GDM1 (cell line): ENCODE data around the gene ID2.

Experiments used
- DNase-seq: peaks from one replicate; lab custom pipeline; 2025; lab: John Stamatoyannopoulos, UW

Gene ID2, protein sequence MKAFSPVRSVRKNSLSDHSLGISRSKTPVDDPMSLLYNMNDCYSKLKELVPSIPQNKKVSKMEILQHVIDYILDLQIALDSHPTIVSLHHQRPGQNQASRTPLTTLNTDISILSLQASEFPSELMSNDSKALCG

DNA sequence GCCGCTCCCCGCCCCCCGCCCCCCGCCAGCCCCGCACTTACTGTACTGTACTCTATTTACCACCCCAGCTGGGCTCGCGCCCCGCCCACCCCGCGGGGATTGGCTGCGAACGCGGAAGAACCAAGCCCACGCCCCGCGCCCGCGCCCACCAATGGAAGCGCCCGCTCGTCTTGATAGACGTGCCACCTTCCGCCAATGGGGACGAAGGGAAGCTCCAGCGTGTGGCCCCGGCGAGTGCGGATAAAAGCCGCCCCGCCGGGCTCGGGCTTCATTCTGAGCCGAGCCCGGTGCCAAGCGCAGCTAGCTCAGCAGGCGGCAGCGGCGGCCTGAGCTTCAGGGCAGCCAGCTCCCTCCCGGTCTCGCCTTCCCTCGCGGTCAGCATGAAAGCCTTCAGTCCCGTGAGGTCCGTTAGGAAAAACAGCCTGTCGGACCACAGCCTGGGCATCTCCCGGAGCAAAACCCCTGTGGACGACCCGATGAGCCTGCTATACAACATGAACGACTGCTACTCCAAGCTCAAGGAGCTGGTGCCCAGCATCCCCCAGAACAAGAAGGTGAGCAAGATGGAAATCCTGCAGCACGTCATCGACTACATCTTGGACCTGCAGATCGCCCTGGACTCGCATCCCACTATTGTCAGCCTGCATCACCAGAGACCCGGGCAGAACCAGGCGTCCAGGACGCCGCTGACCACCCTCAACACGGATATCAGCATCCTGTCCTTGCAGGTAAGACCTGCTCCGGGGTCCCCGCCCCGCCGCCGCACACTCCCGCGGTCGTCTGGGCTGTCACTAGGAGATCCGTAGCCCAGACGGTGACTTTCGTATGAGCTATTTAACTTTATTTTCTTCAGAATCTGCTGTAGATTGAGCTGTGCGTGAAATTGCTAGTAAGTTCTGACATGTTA is at the start of gene ID2:
Gene ID2 (plus strand): TSS at position 271 of the 907 bp plus-strand sequence. CDS start 110 bp downstream, at position 381.
- peak; percentile 97 for DNase-seq

DNA sequence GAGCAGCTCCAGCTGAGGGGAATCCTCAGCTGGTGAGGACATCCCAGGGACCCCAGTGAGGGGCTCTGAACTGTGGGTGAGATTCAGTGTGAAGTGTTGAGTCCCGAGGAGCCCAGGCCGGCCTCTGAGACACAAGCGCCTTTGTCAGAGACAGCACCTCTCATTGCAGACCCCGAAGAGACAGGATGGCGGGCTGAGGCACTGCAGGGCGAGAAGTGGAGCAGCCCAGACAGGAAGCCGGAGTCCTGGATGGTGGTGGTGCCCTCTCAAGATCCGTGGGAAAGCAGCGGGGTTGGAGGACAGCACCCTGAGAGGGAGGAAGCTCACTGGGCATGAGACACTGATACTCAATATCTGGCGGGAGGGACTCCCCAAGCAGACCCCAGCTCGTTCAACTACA is 49.1 kb upstream of the ID2 start:
- no peak for DNase-seq

- no peak for DNase-seq
Observed at GRCh38 chr2:8633186-8633734, 48.6 kb upstream of the ID2 start.

DNA sequence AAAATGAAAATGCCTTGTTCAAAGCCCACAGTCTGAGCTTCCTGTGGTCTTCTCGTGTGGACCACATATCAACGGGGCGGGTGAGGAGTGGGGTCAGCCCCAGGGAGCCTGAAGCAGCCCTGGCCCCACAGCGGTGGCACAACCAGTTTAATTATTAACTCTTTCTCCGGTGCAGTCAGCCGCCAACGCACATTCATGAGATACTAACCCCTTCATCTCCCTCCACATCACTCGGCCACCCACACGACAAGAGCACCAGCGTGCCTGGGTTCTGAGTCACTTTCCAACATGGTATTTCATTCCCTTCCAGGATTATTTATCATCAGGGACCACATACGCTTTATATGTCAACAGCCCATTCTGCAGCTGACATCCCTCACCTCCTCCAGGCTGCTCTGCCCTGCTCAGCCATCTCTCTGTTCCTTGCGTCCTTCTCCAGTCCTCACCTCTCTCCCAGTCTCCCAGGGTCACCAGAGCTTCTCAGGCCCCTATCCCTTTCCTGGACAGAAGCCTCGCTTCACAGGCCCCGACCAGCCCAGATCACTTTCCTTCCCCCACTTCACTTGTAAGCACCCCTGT is 48.0 kb upstream of the ID2 start:
- DNase-seq, result no peak

GRCh38 chr2:8634466-8635172 is 47.2 kb upstream of the ID2 start:
- DNase-seq, result no peak

DNA sequence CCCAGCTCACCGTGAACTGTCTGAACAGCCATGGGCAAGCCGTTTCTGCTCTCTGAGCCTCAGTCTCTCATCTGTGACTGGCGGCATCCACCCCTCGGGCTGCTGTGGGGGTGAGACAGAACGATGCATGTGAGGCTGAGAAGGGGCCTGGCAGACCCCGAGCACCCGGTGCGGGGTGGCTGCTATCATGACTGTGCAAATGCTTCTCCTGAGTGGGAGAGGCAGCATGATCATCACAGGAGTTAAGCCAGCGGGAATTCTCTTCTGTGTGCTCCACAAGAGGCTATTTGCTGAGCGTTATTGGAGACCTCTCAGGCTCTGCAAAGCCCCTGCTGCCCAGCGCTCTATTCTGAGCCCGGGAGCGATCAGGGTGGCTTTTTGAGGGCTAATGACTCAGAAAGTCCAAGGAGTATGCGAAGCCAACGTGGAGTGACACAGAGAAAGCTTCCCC is 45.8 kb upstream of the ID2 start:
- no peak for DNase-seq

DNA sequence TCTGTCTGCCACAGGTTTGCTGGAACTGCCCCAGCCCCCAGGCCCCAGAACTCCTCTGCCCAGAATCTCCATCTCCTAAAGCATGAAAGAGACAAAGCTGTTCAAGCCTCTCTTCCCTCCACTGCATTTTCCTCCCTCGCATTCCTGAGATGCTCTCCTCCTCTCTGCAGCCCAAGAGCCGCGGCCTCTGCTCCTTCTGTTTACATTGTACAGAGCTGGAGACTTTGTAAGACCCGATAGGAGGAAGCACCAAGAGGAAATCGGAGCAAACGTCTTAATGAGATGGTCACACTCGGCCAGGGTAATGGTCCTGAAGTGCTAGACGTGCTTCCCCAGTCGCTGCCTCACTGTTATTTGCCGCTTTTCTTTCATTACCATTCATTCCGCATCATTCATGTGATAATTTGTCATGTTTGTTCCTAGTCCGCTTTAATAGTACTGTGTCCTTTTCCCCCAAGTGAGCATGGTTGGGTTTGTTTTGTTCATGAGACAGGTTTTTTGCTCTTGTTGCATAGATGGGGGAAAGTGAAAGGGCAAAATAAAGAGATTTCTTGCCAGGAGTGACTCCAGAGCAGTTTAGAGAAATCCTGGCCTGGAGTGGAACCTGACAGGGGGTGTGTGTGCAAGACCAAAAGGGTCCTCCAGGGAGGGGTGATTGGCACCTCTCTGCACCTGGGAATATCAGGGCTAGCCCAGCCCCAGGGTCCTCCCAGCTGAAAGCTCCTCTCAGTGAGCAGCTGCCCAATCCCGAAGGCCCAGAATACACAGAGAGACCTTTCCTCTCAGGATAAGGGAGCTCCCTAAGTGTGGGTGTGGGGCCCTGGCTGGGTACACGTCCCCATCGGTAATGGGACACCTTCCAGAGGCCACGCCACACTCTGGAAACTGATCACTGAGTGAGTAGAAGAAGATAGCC is 44.9 kb upstream of the ID2 start:
- no peak for DNase-seq

DNA sequence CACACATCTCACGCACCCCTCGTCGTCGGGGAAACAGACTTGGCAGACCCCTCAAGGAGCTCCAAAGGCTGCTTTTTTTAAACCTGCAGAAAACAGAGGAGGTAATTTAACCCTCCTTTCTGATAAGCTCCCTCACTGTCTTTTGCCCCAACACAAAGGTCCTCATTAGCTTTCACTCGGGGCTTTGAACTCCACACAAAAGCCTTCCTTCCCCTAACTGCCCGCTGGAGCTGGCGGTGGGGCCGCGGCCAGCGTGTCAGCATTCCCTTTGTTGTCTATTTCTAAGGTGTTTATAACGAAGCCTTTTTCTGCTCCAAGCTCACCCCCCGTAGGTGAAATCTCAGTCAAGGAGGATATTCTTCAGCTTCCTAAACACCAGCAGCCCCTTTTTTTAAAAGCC is 43.5 kb upstream of the ID2 start:
- DNase-seq, result no peak

DNA sequence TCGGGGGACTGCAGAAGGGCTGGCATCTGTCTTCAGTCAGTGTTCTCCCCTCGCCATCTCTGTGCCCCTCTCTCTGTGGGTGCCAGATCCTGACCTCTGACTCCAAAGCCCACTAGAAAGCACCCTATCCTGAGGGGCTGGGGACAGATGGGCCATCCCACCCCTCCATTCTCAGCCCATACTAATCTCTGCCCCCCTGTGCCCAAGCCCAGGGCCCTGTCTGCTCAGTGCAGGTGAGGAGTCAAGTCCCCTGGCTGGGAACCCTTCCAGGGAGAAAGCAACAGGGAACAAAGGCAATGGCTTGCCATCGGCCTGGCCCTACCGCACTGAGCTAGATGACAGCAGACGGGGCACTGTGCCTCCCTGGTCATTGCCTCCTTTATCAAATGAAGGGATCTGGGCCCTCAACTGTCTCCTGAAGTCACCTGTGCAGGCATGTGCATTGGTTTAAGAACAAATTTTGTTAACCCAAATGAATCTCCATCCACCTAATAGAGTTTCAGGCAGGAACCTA is 42.7 kb upstream of the ID2 start:
- DNase-seq, result no peak

DNA sequence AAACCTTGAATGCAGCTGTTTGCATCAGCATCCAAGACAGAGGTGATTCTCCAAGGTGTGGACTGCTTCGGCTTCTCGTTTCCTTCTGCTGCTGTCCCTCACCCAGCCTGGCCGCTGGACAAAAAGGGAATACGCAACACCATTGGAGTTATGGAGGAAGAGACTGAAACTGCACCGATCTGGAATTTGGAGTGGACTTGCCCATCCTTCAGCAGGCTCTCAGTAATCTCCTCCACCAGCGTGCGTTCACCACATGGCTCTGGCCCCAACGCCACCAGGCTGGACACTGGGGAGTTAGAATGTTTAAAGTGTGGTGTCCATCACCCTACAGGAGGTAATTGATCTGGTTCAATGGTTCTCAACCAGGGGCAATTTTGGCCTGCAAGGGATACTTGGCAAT is 41.4 kb upstream of the ID2 start:
- no peak for DNase-seq

DNA sequence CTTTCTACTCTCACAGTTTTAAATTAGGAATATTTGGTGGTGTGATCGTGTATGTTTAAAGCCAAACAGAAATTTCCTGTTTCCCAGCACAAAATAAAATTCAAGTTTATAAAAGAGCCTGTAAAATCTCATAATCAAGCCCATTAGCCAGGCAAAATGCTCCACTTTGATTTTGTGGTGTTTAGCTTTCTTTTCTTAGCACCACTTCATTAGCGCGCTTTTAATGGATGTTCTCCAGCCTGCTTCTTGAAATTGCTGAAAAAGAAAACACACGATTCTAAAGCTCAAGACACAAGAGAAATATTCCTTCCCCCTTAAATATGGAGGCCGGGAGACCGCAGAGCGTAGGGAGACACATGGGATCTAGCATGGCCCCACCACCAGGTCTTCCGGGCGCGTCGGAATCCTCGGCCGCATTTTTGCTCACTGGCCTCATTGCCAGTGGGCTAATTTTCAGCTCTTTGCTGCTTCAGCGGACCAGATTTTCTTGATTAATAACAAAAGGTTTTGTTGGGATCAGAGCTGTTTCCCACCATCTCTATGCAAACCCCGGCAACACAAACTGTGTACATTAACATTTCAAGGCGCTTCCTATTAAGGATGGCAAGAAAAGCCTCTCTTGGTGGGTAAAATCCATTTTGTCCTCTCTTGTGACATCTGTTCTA is 40.4 kb upstream of the ID2 start:
- DNase-seq, result no peak

DNA sequence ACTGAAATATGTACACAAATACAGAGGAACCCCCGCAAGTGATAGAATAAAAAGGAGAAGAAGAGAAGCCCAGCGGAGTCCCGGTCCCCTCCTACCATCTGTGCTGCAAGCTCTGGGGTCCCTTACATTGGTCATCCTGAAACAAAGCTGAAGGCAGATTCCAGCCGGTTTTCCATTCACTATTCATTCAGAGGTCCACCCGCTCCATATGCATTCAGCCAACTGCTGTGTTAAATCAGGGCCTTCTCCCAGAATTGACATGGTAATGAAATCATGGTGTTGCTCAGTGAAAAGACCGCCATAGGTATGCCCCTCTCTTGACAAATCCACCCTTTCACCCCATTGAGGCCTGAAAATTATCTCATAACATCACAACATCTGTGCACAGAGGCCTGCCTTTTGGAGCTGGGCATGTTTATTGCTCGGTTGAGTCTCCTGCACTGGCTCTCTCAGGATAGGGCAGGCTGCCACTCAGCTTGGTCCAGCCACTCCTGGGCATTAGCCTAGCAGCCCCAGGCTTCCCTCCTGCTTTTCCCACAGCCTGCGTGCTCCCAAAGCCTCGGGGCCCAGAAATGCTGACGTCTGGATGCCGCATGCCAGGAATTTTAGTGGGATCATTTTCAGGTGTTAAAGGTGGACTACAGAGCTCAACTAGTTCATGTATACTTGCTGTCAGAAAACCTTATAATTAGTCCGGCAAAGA is 39.3 kb upstream of the ID2 start:
- no peak for DNase-seq

DNA sequence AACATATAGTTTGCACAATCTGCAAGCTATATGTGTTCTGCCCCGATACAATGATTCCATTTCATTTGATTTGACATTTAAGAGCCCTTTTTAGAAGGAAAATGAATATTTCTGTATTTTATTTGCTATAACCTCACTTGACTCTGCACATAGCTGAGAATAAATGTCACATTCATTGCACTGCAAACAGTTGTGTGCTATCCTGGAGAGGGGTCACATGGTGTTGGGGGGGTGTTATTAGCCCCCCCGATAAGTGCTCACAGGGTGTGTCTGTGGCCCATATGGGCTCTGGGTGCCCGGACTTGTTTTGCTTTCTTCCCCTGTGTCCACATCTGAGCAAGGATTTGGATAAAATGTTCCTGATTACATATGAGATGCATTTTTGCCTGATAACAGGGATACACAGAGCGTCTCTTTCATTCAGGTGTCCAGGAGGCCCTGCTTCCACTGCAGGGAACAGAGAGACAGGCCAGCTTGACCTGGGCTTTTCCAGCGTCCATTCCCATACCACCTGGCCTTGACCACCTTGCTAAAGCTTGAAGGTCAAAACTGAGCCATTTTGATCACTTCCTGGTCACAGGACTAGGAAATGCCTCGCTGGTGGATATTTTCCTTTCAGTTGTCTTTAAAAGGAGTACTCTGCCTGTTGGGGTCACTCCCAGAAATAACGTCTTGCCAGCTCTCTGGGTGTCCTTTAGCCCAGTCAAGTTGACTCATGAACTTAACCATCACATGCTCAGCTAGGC is 38.4 kb upstream of the ID2 start:
- no peak for DNase-seq

DNA sequence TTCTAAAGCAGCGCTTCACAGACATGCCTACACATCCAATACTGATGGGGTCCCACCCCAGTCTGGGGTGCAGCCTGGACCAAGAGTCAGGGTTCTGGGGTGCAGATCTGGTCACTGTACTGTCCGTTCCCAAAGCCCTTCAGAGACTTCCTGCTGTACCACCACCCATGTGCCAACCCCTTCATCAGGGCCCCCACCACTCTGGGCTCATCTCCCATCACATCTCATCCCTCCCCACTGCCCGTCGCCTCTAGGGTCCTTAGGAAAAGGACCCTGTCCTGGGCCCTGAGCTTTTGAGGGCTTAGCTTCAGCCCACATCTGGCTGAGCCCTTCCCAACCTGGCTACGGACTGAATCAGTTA is 37.9 kb upstream of the ID2 start:
- no peak for DNase-seq

DNA sequence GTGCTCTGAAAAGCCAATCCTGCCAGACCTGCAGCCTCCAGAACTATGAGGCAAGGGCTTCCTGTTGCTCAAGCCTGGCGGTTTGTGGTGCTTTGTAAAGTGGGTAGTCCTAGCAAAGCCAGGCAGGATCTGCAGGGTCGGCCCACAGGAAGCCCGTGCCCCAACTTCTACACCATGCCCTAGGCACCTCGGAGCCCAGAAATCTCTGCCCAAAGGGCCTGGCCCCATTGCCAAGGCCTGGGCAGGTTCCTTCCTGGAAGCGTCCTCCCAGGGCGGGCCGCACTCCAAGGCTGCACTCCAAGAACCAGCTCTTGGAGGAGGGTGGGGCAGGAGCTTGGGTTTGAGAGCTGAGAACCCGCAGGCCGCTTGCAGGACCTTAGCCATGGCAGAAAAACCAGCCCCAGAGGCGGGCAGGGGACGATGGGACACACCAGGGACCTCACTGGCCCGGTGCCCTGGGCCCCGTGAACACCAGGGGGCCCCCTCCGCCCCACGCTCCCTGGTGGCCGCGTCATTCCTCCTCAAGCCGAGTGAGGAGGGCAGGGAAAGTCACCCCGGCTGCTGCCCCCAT is 37.2 kb upstream of the ID2 start:
- no peak for DNase-seq

- DNase-seq, result no peak
Observed at GRCh38 chr2:8645176-8645831, 36.6 kb upstream of the ID2 start.

DNA sequence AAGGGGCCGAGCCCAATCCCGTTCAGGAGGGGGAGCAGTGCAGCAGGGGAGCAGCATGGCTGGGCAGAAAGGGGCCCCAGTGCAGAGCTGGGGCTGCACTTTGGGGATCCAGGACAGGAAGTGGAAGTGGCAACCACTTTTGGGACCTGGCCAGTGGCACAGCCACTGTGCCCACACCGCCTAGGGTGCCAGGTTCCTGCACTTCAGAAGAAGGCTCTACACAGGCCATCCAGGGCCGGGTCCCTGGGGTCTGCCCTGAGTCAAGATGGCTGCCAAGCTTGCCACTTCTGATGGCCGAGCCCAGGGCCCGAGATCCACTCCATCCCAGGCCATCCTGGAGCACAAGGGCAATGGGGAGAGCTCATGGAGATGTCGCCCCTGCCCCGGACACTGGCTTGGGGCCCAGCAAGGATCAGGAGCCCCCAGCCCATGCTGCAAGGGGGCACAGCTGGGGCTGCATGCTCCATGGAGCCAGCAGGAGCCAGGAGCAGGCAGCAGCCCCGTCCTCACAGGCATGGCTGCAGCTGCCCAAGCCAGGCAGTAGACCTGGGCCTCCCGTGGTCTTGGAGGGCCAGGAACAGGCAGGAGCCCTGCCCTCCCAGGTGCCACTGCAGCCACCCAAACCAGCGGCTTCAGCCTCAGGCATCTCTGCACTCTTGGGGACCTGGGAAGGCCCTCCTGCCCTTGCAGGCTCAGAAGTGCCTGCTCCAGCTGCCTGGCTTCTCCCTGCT is 35.0 kb upstream of the ID2 start:
- no peak for DNase-seq

DNA sequence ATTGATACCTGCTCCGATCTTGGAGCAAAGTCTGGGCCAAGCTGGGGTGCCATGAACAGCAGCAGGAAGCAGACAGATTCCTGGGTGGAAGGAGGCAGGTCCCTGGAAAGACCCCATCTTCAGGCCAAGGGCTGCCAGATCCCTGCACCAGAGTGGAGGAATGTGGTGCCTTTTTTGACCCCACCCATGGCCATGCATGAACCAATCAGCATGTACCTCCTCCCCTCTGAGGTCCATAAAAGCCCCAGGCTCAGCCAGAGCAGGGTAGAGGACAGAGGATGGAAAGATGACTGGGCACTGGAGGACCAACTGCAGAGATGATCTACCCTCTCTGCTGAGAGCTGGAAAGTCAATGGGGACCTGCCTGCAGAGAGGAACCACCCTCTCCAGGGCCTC is 34.4 kb upstream of the ID2 start:
- no peak for DNase-seq
